ENCODE measurements around the gene FAM180B. TPM values are rescaled to one million over a fixed set of nuclear protein-coding genes. Genes with fewer than 3 reads are reported as not detected.

The FAM180B gene
- total and polyA plus RNA-seq, 2 of the 8 experiments (the other 6 are each of a cell fraction or from before 2014, with no cell fraction given) = 0.09 TPM; not detected in 1

DNA sequence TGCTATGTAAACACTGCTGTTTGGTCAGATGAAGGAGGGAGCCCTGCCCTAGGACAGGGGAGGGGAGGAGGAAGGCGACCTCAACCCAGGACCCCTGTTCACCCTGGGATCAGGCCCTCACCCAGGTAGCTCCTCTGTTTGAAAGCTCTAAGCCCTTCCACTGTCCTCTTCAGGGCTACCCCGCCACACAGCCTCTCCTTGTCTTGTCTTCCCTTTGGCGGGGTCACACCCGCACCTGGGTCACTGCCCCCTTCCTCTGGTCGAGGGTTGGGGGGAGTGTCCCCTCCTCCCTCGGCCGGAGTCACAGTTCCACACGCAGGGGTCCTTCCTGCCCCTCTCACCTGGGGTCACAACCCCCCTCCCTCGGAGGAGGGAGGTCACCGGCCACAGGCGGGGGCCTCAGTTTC lies 21.5 kb upstream of the FAM180B start (continued):
- TF ChIP-seq RNF2 (IDR thresholded peaks at IDR 0.05; ENCODE audit: borderline replicate concordance, low read depth, low read length, missing control alignments, poor library complexity, severe bottlenecking) = no peak
- no peak for TF ChIP-seq EZH2 (IDR thresholded peaks at IDR 0.05; ENCODE audit: low read depth, low read length, severe bottlenecking)
- TF ChIP-seq GTF2F1 (IDR thresholded peaks at IDR 0.05; ENCODE audit: borderline replicate concordance, low read depth, low read length) = no peak
- TF ChIP-seq JUN (IDR thresholded peaks at IDR 0.05; ENCODE audit: low read depth, low read length) = no peak
- no peak for TF ChIP-seq POU5F1 (IDR thresholded peaks at IDR 0.05; ENCODE audit: low read depth, low read length)
- TF ChIP-seq MAFK (IDR thresholded peaks at IDR 0.05; ENCODE audit: low read depth, low read length) = no peak
- no peak for TF ChIP-seq HDAC6 (IDR thresholded peaks at IDR 0.05; ENCODE audit: low read depth, low read length)
- TF ChIP-seq ATF3 (IDR thresholded peaks at IDR 0.05; ENCODE audit: insufficient read depth, low read depth, low read length) = no peak
